ENCODE data around the gene TNFSF12. TPM values are rescaled to one million over a fixed set of nuclear protein-coding genes. Genes with fewer than 3 reads are reported as not detected.

Gene TNFSF12
- total RNA-seq, 1 experiment from 2014 or later: 0.24 TPM

DNA sequence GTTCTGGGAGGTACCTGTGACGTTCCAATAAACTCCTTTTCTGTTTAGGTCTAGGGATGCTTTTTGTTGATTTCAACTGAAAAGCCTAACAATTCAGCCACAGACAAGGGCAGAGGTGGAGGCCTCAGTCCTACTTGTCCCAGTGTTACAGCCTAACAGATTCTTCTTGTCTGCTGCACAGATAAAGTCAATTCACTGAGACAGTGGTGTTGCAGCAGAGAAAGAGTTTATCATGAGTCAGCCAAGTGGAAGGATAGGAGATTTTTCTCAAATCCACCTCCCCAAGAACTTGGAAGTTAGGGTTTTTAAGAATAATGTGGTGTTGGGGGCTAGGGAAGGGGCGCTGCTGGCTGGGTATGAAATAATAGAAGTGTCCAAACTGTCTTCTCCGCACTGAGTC, 10.8 kb upstream of the TNFSF12 start:
- in situ Hi-C loops (cut with HindIII; ENCODE audit: low pct_unique_long_range_greater_than_20kb, low sequenced_read_pairs): no loop called here

DNA sequence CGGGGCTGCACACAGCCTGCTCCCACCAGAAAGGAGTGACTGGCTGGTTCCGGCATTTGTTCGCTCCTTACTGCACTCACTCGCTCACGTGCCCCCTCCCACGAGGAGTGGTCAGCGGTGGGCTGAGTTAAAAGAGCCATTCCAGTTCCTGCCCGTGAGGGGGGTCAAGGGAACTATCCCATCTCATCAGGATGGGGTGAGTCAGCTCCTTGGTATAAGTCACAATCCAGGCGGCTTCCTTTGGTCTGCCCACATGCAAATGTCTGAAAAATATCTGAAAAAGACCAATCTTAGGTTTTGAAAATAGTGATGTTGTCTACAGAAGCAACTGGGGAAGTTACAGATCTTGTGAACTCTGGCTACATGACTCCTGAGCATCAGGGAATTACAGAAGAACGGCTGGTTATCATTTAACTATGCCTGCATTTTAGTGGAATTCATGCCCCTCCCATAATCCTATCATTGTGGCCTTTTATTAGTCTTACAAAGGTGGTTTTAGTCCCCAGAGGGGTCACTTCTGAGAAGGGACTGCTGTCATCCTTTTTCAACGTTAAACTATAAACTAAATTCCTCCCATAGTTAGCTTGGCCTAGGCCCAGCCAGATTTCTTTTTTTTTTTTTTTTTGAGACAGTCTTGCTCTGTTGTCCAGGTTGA, 9.8 kb upstream of the TNFSF12 start:
- no peak for DNase-seq (ENCODE audit: low read depth)
- in situ Hi-C loops (cut with HindIII; ENCODE audit: low pct_unique_long_range_greater_than_20kb, low sequenced_read_pairs): no loop called here

More for the DNA sequence above, 10.8 kb upstream of the TNFSF12 start:
- no peak for DNase-seq (ENCODE audit: low read depth)

- no peak for DNase-seq (ENCODE audit: low read depth)
- in situ Hi-C loops (cut with HindIII; ENCODE audit: low pct_unique_long_range_greater_than_20kb, low sequenced_read_pairs): no loop called here
These were observed 7.7 kb upstream of the TNFSF12 start for GRCh38 chr17:7541074-7541621.

DNA sequence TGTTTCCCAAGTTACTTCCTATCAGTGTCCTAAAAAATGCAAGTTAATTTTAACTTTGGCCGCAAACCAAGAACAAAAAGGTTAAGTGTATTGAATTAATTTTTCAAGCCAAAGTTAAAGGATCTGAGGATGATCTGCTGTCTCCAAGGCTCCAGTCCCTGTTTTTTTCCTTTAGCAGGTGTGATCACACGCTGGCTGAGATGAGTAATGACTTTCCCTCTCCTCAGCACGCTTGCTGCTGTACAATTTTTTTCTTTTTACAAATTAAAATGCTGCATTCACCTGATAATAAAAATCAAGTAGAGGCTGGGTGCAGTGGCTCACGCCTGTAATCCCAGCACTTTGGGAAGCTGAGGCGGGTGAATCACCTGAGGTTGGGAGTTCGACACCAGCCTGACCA, 3.9 kb upstream of the TNFSF12 start:
- in situ Hi-C loops (cut with HindIII; ENCODE audit: low pct_unique_long_range_greater_than_20kb, low sequenced_read_pairs): no loop called here

DNA sequence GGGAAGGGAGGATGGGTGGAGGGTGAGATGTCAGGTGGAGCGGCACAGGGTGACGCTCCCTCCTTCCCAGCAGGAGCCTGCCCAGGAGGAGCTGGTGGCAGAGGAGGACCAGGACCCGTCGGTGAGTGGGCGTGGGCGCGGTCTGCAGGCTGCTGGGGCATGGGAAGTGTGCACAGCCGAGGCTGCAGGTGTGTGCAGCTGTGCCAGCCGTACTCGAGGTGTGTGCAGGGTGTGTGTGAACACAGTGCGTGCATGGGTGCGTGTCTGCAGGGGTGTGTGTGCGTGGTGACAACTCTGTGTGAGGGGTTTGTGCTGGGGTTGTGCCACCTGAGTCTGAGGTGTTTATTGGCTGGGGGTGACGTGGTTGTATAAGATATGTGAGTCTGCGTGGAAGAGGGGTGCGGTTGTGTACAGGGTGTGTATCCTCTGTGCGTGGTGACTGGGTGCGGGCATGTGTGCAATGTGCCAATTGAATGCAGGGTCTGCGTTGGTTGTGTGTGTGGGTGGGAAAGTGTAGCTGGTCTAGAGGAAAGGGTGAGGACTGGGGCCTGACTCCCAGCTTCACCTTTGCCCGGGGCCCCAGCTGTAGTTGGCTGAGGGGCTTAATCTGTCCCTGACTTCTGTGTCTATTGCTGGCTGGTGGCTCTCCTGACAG, 670 bp downstream of the TNFSF12 start:
- DNase-seq (ENCODE audit: low read depth): no peak
- in situ Hi-C loops (cut with HindIII; ENCODE audit: low pct_unique_long_range_greater_than_20kb, low sequenced_read_pairs): no loop called here

More for the DNA sequence above, 3.9 kb upstream of the TNFSF12 start:
- no peak for DNase-seq (ENCODE audit: low read depth)

- in situ Hi-C loops (cut with HindIII; ENCODE audit: low pct_unique_long_range_greater_than_20kb, low sequenced_read_pairs): no loop called here
- DNase-seq (ENCODE audit: low read depth): no peak
These were observed 1.5 kb downstream of the TNFSF12 start for GRCh38 chr17:7550344-7550743.

DNA sequence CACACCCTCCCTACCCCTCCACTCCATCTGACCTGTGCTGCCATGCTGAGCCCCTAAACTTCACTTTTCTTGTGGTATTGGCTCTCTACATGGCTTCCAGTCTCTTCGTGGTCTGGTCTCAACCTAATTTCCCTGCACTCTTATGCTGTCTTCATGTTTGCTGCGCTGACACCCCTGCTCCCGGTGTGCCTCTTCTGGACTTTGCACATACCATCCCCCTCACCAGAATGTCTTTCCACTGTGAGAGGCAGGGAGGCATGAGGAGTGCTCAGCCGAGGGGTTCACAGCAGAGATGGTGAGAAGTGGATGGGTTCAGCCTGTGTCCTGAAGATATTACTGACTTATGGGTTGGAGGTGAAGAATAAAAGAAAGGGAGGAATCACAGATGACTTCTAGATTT, 2.5 kb downstream of the TNFSF12 start:
- in situ Hi-C loops (cut with HindIII; ENCODE audit: low pct_unique_long_range_greater_than_20kb, low sequenced_read_pairs): no loop called here
- no peak for DNase-seq (ENCODE audit: low read depth)

DNA sequence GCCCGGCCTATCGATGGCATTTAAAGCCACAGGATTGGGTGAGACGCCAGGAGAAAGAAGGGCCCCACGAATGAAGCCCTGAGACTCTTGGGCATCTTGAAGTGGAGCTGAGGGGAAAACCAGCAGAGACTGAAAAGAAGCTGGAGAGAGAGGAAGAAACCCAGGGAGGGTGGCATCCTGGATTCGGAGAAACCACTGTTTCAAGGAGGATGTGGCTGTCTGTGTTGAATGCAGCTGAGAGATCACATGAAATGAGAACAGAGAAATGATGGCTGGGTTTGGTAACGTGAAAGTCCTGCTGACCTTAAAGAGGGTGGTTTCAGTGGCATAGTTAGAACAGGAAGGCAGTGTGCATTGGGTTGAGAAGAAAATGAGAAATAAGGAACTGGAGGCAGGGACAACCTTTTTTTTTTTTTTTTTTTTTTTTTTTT, 3.8 kb downstream of the TNFSF12 start:
- in situ Hi-C loops (cut with HindIII; ENCODE audit: low pct_unique_long_range_greater_than_20kb, low sequenced_read_pairs): no loop called here
- DNase-seq (ENCODE audit: low read depth): no peak

DNA sequence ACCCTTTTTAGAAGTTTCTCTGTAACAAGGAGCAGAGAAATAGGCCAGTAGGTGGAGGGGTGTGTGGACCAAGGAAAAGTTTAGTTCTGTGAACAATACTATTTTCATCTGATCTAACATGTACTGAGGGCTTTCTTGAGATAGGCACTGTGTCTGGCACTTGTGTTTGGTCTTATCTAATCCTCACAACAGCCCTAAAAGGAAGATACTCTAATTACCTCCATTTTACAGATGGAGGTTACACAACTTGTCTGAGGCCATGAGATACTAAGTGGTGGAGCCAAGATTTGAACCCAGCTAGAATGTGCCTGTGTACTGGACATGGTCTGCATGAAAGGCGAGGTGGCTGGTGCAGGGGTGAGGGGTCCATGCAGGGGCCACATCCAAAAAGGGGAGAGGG, 4.5 kb downstream of the TNFSF12 start:
- in situ Hi-C loops (cut with HindIII; ENCODE audit: low pct_unique_long_range_greater_than_20kb, low sequenced_read_pairs): no loop called here
- DNase-seq (ENCODE audit: low read depth): no peak

DNA sequence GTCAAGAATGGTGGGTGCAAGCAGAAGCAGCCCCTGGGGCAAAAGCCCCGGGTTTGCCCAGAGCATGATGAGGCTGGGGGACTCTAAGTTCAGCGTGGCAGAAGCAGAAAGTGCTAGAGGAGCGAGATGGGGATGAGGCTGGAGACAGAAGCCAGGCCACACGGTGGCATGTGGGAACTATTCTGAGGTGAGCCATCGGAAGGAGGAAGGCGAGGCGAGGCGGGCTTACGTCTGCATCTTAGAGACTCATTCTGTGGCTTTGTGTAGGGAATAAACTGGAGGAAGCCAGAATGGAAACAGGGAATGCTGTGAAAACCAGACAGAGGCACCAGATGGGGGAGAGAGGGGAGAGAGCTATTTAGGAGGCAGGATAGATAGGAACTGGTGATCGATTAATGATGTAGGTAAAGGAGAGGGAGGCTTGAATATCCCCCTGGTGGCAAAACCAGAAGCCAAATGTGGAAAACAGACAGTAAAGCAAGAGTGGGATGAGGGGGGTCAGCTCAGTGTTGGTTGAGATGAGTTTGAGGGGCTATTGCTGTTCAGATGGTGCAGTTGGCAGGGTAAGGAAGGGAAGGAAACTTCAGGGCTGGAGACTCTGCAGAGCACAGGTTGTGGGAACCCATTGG, 6.6 kb downstream of the TNFSF12 start:
- no peak for DNase-seq (ENCODE audit: low read depth)
- in situ Hi-C loops (cut with HindIII; ENCODE audit: low pct_unique_long_range_greater_than_20kb, low sequenced_read_pairs): no loop called here

- in situ Hi-C loops (cut with HindIII; ENCODE audit: low pct_unique_long_range_greater_than_20kb, low sequenced_read_pairs): no loop called here
- no peak for DNase-seq (ENCODE audit: low read depth)
These were observed 7.8 kb downstream of the TNFSF12 start for GRCh38 chr17:7556627-7557026.

- no peak for DNase-seq (ENCODE audit: low read depth)
- in situ Hi-C loops (cut with HindIII; ENCODE audit: low pct_unique_long_range_greater_than_20kb, low sequenced_read_pairs): no loop called here
These were observed 8.4 kb downstream of the TNFSF12 start for GRCh38 chr17:7557147-7557764.

DNA sequence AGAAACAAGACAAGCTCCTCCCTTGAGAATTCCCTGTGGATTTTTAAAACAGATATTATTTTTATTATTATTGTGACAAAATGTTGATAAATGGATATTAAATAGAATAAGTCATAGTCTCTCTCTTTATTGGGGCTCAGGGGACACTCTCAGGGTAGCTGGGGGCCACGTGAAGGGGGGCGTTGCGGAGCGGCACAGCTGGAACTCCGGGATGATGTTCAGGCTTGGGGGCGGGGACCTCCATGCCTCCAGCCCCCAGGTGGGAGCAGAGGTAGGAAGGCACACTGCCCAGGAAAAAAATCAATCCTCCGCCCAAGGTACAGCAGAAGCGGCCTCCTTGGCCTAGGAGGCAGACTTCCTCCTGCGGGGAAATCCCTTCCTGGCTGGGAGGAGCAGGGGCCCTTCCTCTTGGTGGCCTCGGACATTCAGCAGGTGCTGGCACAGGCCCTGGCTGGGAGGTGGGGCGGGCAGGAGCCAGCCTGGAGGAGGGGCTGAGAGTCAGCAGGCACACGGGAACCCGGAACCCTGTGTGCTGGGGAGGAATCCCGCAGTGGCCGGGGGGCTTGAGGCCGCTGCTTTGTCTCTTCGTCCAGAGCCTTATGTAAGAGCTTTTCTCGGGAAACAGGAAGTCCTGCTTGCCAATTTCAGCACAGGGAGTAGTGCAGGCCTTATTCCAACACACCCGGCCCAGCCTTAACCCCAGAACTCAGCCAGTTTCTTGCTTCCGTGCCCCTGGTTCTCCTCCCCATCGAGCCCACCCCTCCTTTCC, 9.1 kb downstream of the TNFSF12 start:
- DNase-seq (ENCODE audit: low read depth): peak; percentile 59
- in situ Hi-C loops (cut with HindIII; ENCODE audit: low pct_unique_long_range_greater_than_20kb, low sequenced_read_pairs): no loop called here

- in situ Hi-C loops (cut with HindIII; ENCODE audit: low pct_unique_long_range_greater_than_20kb, low sequenced_read_pairs): no loop called here
- no peak for DNase-seq (ENCODE audit: low read depth)
These were observed 9.9 kb downstream of the TNFSF12 start, which contains the start of gene TNFSF13 for GRCh38 chr17:7558544-7559319. Gene TNFSF13 (plus strand): TSS chr17:7558750. CDS start chr17:7559040, 290 bp downstream.

GRCh38 chr17:7559320-7560171, 10.7 kb downstream of the TNFSF12 start:
- in situ Hi-C loops (cut with HindIII; ENCODE audit: low pct_unique_long_range_greater_than_20kb, low sequenced_read_pairs): no loop called here
- DNase-seq (ENCODE audit: low read depth): no peak

- in situ Hi-C loops (cut with HindIII; ENCODE audit: low pct_unique_long_range_greater_than_20kb, low sequenced_read_pairs): no loop called here
- no peak for DNase-seq (ENCODE audit: low read depth)
These were observed 11.5 kb downstream of the TNFSF12 start for GRCh38 chr17:7560172-7561027.

Measured in Caki2 (cell line).